ENCODE data around the gene TMCC1. TPM values are rescaled to one million over a fixed set of nuclear protein-coding genes. Genes with fewer than 3 reads are reported as not detected.
A peak's percentile ranks its signal among the peaks of the same experiment; 100 is the strongest.

The TMCC1 gene
- total RNA-seq, 4 donors from 2014 or later, result 23.2 to 78.7 (median 54.1) TPM

GRCh38 chr3:129605203-129605921, 288.1 kb downstream of the TMCC1 start:
- H3K9me3 ChIP-seq, result no peaks in the 10 kb centered on the region
- DNase-seq, result peak in 1 of 2 donors; percentile 65
- peak overlapping the region; percentile 57 for H3K4me3 ChIP-seq
- H3K4me1 ChIP-seq, result peaks cover 0 to 20% of the 10 kb centered on the region in 2 donors
- no peaks in the 10 kb centered on the region for H3K36me3 ChIP-seq
- intact Hi-C loops (cut with DNase I; ENCODE audit: low total_unique reads), result no loop called here
- TF ChIP-seq CTCF (IDR thresholded peaks at IDR 0.05) (peak in 2 of 4 experiments; percentile 11 to 27), POLR2A (IDR thresholded peaks at IDR 0.05) (peak in 1 of 2 donors; percentile 11)
- no peaks in the 10 kb centered on the region for H3K27me3 ChIP-seq
- H3K27ac ChIP-seq, result peak overlapping the region; percentile 86 to 97

- Histone ChIP-seq H3K9me3 (no peaks in the 10 kb centered on the region), H3K36me3 (no peaks in the 10 kb centered on the region), H3K27ac (peak overlapping the region; percentile 86 to 97), H3K27me3 (no peaks in the 10 kb centered on the region), H3K4me1 (peaks cover 0 to 24% of the 10 kb centered on the region in 2 donors), H3K4me3 (peak overlapping the region; percentile 57)
- TF ChIP-seq POLR2A (IDR thresholded peaks at IDR 0.05) (no peak), CTCF (IDR thresholded peaks at IDR 0.05) (no peak)
- DNase-seq, result no peak
- intact Hi-C loops (cut with DNase I; ENCODE audit: low total_unique reads), result no loop called here
These were observed 288.7 kb downstream of the TMCC1 start for GRCh38 chr3:129604767-129605166.

- Histone ChIP-seq H3K4me3 (peak overlapping the region; percentile 57), H3K27me3 (no peaks in the 10 kb centered on the region), H3K27ac (peak overlapping the region; percentile 86 to 97), H3K9me3 (no peaks in the 10 kb centered on the region), H3K36me3 (no peaks in the 10 kb centered on the region), H3K4me1 (peaks cover 0 to 26% of the 10 kb centered on the region in 2 donors)
- TF ChIP-seq CTCF (IDR thresholded peaks at IDR 0.05) (no peak), POLR2A (IDR thresholded peaks at IDR 0.05) (no peak)
- intact Hi-C loops (cut with DNase I; ENCODE audit: low total_unique reads), result no loop called here
- no peak for DNase-seq
These were observed 289.3 kb downstream of the TMCC1 start for GRCh38 chr3:129603991-129604749.

- TF ChIP-seq CTCF (IDR thresholded peaks at IDR 0.05) (no peak), POLR2A (IDR thresholded peaks at IDR 0.05) (no peak)
These were observed 290.0 kb downstream of the TMCC1 start for GRCh38 chr3:129603561-129603942.

More at GRCh38 chr3:129603561-129603942, 290.0 kb downstream of the TMCC1 start:
- peak overlapping the region; percentile 1 to 57 for H3K4me3 ChIP-seq
- no peaks in the 10 kb centered on the region for H3K36me3 ChIP-seq
- H3K4me1 ChIP-seq, result peaks cover 0 to 25% of the 10 kb centered on the region in 2 donors
- intact Hi-C loops (cut with DNase I; ENCODE audit: low total_unique reads), result no loop called here
- H3K27ac ChIP-seq, result peak overlapping the region; percentile 86 to 97
- H3K9me3 ChIP-seq, result no peaks in the 10 kb centered on the region
- no peak for DNase-seq
- no peaks in the 10 kb centered on the region for H3K27me3 ChIP-seq
